ENCODE data around the gene CLDN7. TPM values are rescaled to one million over a fixed set of nuclear protein-coding genes. Genes with fewer than 3 reads are reported as not detected.

The CLDN7 gene
- polyA plus RNA-seq, 1 donor = 1.6 TPM

- DNase-seq = no peak
Measured at GRCh38 chr17:7285679-7286078, 23.4 kb upstream of the CLDN7 start.

GRCh38 chr17:7284911-7285310 lies 22.6 kb upstream of the CLDN7 start:
- no peak for DNase-seq

GRCh38 chr17:7283471-7284216 lies 21.4 kb upstream of the CLDN7 start:
- no peak for DNase-seq

- DNase-seq = no peak
Measured at GRCh38 chr17:7282752-7283321, 20.6 kb upstream of the CLDN7 start.

- peak; percentile 34 for DNase-seq
Measured at GRCh38 chr17:7281953-7282751, 19.9 kb upstream of the CLDN7 start.

GRCh38 chr17:7281074-7281952 lies 19.0 kb upstream of the CLDN7 start, which contains the start of gene SLC2A4:
TSS of gene SLC2A4 (plus strand) at chr17:7281718. CDS start at chr17:7281935, 217 bp downstream.
- peak; percentile 87 for DNase-seq

GRCh38 chr17:7280519-7281073 lies 18.3 kb upstream of the CLDN7 start:
- DNase-seq = peak; percentile 81

GRCh38 chr17:7279448-7279847 lies 17.2 kb upstream of the CLDN7 start:
- no peak for DNase-seq

GRCh38 chr17:7266784-7267183 lies 4.5 kb upstream of the CLDN7 start:
- DNase-seq = no peak

GRCh38 chr17:7263801-7264078 lies 1.5 kb upstream of the CLDN7 start:
- no peak for DNase-seq

GRCh38 chr17:7262935-7263800 lies 890 bp upstream of the CLDN7 start:
- no peak for DNase-seq

GRCh38 chr17:7261379-7262191 lies 693 bp downstream of the CLDN7 start:
- no peak for DNase-seq

- no peak for DNase-seq
Measured at GRCh38 chr17:7260651-7261378, 1.5 kb downstream of the CLDN7 start.

- no peak for DNase-seq
Measured at GRCh38 chr17:7260151-7260550, 2.1 kb downstream of the CLDN7 start.

GRCh38 chr17:7259555-7259889 lies 2.8 kb downstream of the CLDN7 start:
- DNase-seq = no peak

- DNase-seq = no peak
Measured at GRCh38 chr17:7258731-7259554, 3.3 kb downstream of the CLDN7 start.

GRCh38 chr17:7256766-7257456 lies 5.4 kb downstream of the CLDN7 start:
- DNase-seq = no peak

- DNase-seq = no peak
Measured at GRCh38 chr17:7254511-7254910, 7.8 kb downstream of the CLDN7 start.
